Left ventricle myocardium inferior (tissue), 1 donor: ENCODE measurements around the gene ZKSCAN1. TPM values are rescaled to one million over a fixed set of nuclear protein-coding genes. Genes with fewer than 3 reads are reported as not detected.

Experiments
- DNase-seq: peaks from one replicate; pipeline ENCODE4 v3.0.0-alpha.2; 2020
- H3K27ac ChIP-seq: fragments of 200-600 bp; replicated peaks from 2 replicates; pipeline ENCODE4 v1.8.0; 2021
- H3K27me3 ChIP-seq: fragments of 200-600 bp; 2 replicates; pipeline ENCODE4 v1.8.0; 2021; ENCODE audit warnings: low read depth
- H3K36me3 ChIP-seq: fragments of 200-600 bp; 2 replicates; pipeline ENCODE4 v1.8.0; 2021
- H3K4me1 ChIP-seq: fragments of 200-600 bp; 2 replicates; pipeline ENCODE4 v1.8.0; 2021
- H3K4me3 ChIP-seq: fragments of 200-600 bp; 2 replicates; pipeline ENCODE4 v1.8.0; 2021; ENCODE audit warnings: mild to moderate bottlenecking, moderate library complexity
- H3K9me3 ChIP-seq: fragments of 200-600 bp; replicated peaks from 2 replicates; pipeline ENCODE4 v1.8.0; 2021
- intact Hi-C: fragments of 100-400 bp; cut with micrococcal nuclease; formaldehyde crosslinking; loops from one replicate; pipeline ENCODE4 v1.11.0; 2022
- total RNA-seq: library from RNA; stranded (reverse); fragmentation: NEBNext Ultra II Directional; extraction: Animal tissue kit (Norgen Biotek cat#: 25700); gene quantifications from one replicate; pipeline ENCODE4 v1.2.1, GENCODE V29; 2021
- TF ChIP-seq, protein P1 (sequence below): fragments of 200-600 bp; IDR thresholded peaks from 2 replicates; pipeline ENCODE4 v1.8.0; 2021; ENCODE audit warnings: antibody characterized with exemption, mild to moderate bottlenecking, borderline replicate concordance
- donor health status: DM: no; HTN: yes; CAD: no; lungs with severe emphysema.

ZKSCAN1 gene
- total RNA-seq, 1 donor from 2014 or later = 37.1 TPM

DNA sequence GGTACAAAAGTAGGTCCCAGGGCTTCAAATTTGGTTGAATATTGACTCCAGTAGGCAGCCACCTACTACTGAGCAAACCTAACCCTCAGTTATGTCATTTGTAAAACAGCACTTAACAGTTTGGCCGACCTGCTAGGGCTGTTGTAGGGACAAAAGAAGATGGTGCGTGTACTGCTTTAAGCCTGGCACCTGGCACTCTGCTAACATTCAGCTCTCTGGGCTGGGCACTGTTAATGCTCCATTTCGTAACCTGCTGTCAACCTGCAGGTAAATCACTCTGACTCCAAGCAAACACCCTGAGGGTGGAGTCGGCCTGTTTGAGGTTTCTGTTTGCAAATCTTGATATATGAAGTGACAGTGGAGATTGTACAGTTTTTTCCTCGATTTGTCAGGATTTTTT is 7.2 kb downstream of the ZKSCAN1 start:
- no peak overlapping the region for H3K27ac ChIP-seq
- H3K4me1 ChIP-seq = peaks cover 36% of the 10 kb centered on the region
- TF ChIP-seq, protein P1, sequence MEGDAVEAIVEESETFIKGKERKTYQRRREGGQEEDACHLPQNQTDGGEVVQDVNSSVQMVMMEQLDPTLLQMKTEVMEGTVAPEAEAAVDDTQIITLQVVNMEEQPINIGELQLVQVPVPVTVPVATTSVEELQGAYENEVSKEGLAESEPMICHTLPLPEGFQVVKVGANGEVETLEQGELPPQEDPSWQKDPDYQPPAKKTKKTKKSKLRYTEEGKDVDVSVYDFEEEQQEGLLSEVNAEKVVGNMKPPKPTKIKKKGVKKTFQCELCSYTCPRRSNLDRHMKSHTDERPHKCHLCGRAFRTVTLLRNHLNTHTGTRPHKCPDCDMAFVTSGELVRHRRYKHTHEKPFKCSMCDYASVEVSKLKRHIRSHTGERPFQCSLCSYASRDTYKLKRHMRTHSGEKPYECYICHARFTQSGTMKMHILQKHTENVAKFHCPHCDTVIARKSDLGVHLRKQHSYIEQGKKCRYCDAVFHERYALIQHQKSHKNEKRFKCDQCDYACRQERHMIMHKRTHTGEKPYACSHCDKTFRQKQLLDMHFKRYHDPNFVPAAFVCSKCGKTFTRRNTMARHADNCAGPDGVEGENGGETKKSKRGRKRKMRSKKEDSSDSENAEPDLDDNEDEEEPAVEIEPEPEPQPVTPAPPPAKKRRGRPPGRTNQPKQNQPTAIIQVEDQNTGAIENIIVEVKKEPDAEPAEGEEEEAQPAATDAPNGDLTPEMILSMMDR = no peak
- intact Hi-C loops = no loop called here
- no peak overlapping the region for H3K4me3 ChIP-seq
- DNase-seq = no peak
- H3K9me3 ChIP-seq = no peaks in the 10 kb centered on the region
- H3K36me3 ChIP-seq = peaks cover 50% of the 10 kb centered on the region
- no peaks in the 10 kb centered on the region for H3K27me3 ChIP-seq

DNA sequence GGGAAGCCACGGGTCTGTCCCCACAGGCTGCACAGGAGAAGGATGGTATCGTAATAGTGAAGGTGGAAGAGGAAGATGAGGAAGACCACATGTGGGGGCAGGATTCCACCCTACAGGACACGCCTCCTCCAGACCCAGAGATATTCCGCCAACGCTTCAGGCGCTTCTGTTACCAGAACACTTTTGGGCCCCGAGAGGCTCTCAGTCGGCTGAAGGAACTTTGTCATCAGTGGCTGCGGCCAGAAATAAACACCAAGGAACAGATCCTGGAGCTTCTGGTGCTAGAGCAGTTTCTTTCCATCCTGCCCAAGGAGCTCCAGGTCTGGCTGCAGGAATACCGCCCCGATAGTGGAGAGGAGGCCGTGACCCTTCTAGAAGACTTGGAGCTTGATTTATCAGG is 8.1 kb downstream of the ZKSCAN1 start:
- Histone ChIP-seq H3K36me3 (peaks cover 59% of the 10 kb centered on the region), H3K4me1 (peaks cover 31% of the 10 kb centered on the region), H3K27me3 (no peaks in the 10 kb centered on the region), H3K9me3 (no peaks in the 10 kb centered on the region), H3K27ac (no peak overlapping the region), H3K4me3 (no peak overlapping the region)
- TF ChIP-seq, protein P1 = no peak
- intact Hi-C loops = no loop called here
- no peak for DNase-seq

DNA sequence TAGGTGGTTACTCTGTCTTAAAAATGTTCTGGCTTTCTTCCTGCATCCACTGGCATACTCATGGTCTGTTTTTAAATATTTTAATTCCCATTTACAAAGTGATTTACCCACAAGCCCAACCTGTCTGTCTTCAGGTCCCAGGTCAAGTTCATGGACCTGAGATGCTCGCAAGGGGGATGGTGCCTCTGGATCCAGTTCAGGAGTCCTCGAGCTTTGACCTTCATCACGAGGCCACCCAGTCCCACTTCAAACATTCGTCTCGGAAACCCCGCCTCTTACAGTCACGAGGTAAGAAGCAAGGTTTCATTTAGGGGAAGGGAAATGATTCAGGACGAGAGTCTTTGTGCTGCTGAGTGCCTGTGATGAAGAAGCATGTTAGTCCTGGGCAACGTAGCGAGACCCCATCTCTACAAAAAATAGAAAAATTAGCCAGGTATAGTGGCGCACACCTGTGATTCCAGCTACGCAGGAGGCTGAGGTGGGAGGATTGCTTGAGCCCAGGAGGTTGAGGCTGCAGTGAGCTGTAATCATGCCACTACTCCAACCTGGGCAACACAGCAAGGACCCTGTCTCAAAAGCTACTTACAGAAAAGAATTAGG is 8.7 kb downstream of the ZKSCAN1 start:
- Histone ChIP-seq H3K36me3 (peaks cover 60% of the 10 kb centered on the region), H3K4me3 (no peak overlapping the region), H3K9me3 (no peaks in the 10 kb centered on the region), H3K27me3 (no peaks in the 10 kb centered on the region), H3K27ac (no peak overlapping the region), H3K4me1 (peaks cover 25% of the 10 kb centered on the region)
- intact Hi-C loops = no loop called here
- DNase-seq = no peak
- TF ChIP-seq, protein P1 = no peak

DNA sequence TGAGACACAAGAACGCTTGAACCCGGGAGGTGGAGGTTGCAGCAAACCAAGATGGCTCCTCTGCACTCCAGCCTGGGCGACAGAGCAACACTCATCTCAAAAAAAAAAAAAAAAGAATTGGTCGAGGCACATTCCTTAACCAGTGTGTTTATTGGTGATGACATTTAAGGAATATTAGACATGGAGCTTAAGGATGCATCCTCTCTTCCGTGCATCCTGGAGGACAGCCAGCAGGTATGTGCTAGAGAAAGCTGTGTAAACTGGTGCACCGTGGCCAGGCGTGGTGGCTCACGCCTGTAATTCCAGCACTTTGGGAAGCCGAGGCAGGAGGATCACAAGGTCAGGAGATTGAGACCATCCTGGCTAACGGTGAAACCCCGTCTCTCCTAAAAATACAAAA is 11.8 kb downstream of the ZKSCAN1 start:
- no peaks in the 10 kb centered on the region for H3K4me1 ChIP-seq
- intact Hi-C loops = no loop called here
- DNase-seq = no peak

DNA sequence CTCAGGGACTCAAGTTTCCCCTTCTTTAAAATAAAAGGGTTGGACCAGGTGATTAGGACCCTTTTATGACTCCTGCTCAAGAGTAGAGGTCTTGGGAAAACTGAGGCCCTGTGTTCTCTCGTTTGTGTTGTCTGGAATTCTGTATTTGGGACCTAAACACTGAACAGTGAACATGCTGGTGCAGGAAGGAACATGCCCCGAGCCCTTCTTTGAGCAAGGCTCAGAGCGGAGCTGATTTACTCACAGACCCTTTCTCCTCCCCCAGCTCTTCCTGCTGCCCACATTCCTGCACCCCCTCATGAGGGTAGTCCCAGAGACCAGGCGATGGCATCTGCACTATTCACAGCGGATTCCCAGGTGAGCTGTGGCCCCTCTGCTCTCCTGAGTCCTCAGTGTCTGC is 14.2 kb downstream of the ZKSCAN1 start:
- no peaks in the 10 kb centered on the region for H3K27me3 ChIP-seq
- H3K9me3 ChIP-seq = no peaks in the 10 kb centered on the region
- no peak overlapping the region for H3K27ac ChIP-seq
- DNase-seq = no peak
- no peaks in the 10 kb centered on the region for H3K4me1 ChIP-seq
- TF ChIP-seq, protein P1 = no peak
- no peak overlapping the region for H3K4me3 ChIP-seq
- intact Hi-C loops = no loop called here
- peaks cover 90% of the 10 kb centered on the region for H3K36me3 ChIP-seq

More for the DNA sequence above, 11.8 kb downstream of the ZKSCAN1 start:
- Histone ChIP-seq H3K27ac (no peak overlapping the region), H3K9me3 (no peaks in the 10 kb centered on the region), H3K27me3 (no peaks in the 10 kb centered on the region), H3K36me3 (peaks cover 83% of the 10 kb centered on the region), H3K4me3 (no peak overlapping the region)
- TF ChIP-seq, protein P1 = no peak
